Measurements from ENCODE around the gene SEMA3E.

The SEMA3E gene

DNA sequence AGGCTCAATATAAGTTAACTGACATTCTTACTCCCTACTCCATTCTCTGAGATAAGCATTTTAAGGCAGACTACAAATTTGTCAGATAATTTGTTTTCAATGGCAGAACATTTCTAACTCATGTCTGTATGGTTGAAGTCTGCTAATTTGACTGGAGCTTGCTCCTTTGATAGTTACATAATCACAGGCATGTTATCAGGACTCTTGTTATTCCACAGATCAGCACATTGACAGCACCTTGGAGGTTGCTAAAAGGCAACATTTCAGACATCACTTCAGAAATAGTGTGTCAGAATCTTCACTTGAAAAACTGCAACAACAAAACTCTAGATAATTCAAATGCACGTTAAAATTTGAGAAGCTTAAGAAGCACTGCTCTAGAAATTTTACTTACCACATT, 327.9 kb downstream of the SEMA3E start:
- no peak overlapping the region for H3K4me3 ChIP-seq (replicated peaks; ENCODE audit: low read depth, low read length)

DNA sequence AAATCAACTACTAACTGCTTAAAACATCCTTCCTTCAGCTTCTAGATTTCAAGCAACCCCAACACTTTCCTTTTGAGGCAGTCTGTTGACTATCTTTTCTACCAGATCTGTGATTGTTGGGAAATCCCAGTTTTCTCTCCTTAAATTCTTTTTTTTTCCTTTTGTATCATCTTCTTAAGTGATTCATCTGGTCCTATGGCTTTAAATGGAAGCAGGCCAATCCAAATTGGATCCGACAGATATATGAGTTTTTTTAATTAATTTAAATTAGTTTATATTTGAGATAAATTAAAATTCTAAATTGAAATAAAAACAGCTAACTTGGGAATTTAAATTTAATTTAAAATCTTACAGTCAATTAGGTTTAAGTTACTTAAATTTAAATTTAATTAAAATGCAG, 335.0 kb downstream of the SEMA3E start:
- DNase-seq (ENCODE audit: low read depth), result no peak
- H3K4me3 ChIP-seq (replicated peaks; ENCODE audit: low read depth, low read length), result no peak overlapping the region

More for the DNA sequence above, 327.9 kb downstream of the SEMA3E start:
- TF ChIP-seq, protein P1, sequence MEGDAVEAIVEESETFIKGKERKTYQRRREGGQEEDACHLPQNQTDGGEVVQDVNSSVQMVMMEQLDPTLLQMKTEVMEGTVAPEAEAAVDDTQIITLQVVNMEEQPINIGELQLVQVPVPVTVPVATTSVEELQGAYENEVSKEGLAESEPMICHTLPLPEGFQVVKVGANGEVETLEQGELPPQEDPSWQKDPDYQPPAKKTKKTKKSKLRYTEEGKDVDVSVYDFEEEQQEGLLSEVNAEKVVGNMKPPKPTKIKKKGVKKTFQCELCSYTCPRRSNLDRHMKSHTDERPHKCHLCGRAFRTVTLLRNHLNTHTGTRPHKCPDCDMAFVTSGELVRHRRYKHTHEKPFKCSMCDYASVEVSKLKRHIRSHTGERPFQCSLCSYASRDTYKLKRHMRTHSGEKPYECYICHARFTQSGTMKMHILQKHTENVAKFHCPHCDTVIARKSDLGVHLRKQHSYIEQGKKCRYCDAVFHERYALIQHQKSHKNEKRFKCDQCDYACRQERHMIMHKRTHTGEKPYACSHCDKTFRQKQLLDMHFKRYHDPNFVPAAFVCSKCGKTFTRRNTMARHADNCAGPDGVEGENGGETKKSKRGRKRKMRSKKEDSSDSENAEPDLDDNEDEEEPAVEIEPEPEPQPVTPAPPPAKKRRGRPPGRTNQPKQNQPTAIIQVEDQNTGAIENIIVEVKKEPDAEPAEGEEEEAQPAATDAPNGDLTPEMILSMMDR (IDR thresholded peaks at IDR 0.05; ENCODE audit: low read length, missing control alignments), result no peak
- no peak for DNase-seq (ENCODE audit: low read depth)

More for the DNA sequence above, 335.0 kb downstream of the SEMA3E start:
- TF ChIP-seq, protein P1 (IDR thresholded peaks at IDR 0.05; ENCODE audit: low read length, missing control alignments), result no peak

Data from fibroblast of pulmonary artery (primary cell).